ENCODE measurements around the gene MAD1L1.
A peak's percentile ranks its signal among the peaks of the same experiment; 100 is the strongest.

Gene MAD1L1

GRCh38 chr7:1892011-1892965 is 340.5 kb downstream of the MAD1L1 start:
- DNase-seq (ENCODE audit: low read depth) = no peak
- no peak for TF ChIP-seq CTCF (IDR thresholded peaks at IDR 0.05; ENCODE audit: low read length, missing control alignments)
- H3K4me3 ChIP-seq (replicated peaks; ENCODE audit: low read depth, low read length) = no peak overlapping the region

GRCh38 chr7:1890289-1891235 is 342.2 kb downstream of the MAD1L1 start:
- no peak overlapping the region for H3K4me3 ChIP-seq (replicated peaks; ENCODE audit: low read depth, low read length)
- no peak for DNase-seq (ENCODE audit: low read depth)
- TF ChIP-seq CTCF (IDR thresholded peaks at IDR 0.05; ENCODE audit: low read length, missing control alignments) = no peak

- no peak for TF ChIP-seq CTCF (IDR thresholded peaks at IDR 0.05; ENCODE audit: low read length, missing control alignments)
- peak; percentile 50 for DNase-seq (ENCODE audit: low read depth)
- no peak overlapping the region for H3K4me3 ChIP-seq (replicated peaks; ENCODE audit: low read depth, low read length)
Observed at GRCh38 chr7:1889556-1890181, 343.1 kb downstream of the MAD1L1 start.

GRCh38 chr7:1889091-1889490 is 343.7 kb downstream of the MAD1L1 start:
- DNase-seq (ENCODE audit: low read depth) = no peak
- no peak overlapping the region for H3K4me3 ChIP-seq (replicated peaks; ENCODE audit: low read depth, low read length)
- no peak for TF ChIP-seq CTCF (IDR thresholded peaks at IDR 0.05; ENCODE audit: low read length, missing control alignments)

GRCh38 chr7:1888425-1888824 is 344.3 kb downstream of the MAD1L1 start:
- no peak for TF ChIP-seq CTCF (IDR thresholded peaks at IDR 0.05; ENCODE audit: low read length, missing control alignments)
- H3K4me3 ChIP-seq (replicated peaks; ENCODE audit: low read depth, low read length) = no peak overlapping the region

DNA sequence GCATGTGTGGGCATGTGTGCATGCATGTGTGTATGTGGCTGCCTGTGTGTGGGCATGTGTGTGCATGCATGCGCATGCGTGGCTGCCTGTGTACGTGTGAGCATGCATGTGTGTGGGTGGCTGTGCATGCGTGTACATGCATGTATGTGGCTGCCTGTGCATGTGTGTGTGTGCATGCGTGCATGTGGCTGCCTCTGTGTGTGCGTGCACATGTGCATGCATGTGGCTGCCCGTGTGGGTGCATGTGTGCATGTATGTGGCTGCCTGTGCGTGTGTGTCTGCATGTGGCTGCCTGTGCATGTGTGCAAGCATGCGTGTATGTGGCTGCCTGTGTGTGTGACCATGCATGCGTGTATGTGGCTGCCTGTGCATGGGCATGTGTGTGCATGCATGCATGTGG is 345.5 kb downstream of the MAD1L1 start:
- TF ChIP-seq CTCF (IDR thresholded peaks at IDR 0.05; ENCODE audit: low read length, missing control alignments) = no peak
- no peak overlapping the region for H3K4me3 ChIP-seq (replicated peaks; ENCODE audit: low read depth, low read length)
- no peak for DNase-seq (ENCODE audit: low read depth)

More at GRCh38 chr7:1888425-1888824, 344.3 kb downstream of the MAD1L1 start:
- DNase-seq (ENCODE audit: low read depth) = no peak
